ENCODE measurements around the gene FAM13B.

DNA sequence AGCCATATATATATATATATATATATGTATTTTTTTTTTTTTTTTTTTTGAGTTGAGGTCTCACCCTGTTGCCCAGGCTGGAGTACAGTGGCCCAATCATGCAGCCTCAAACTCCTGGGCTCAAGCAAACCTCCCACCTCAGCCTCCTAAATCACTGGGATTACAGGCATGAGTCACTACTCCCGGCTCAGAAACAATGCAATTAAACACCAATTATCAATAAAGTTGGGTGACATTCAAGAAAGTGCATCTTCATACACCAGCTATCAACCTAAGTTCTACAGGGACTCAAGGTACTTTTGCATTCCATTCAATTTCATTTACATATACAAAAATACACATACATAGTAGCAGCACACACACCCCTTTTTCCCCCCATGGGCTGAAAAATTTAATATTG lies 7.6 kb downstream of the FAM13B start:
- TF ChIP-seq, protein P1, sequence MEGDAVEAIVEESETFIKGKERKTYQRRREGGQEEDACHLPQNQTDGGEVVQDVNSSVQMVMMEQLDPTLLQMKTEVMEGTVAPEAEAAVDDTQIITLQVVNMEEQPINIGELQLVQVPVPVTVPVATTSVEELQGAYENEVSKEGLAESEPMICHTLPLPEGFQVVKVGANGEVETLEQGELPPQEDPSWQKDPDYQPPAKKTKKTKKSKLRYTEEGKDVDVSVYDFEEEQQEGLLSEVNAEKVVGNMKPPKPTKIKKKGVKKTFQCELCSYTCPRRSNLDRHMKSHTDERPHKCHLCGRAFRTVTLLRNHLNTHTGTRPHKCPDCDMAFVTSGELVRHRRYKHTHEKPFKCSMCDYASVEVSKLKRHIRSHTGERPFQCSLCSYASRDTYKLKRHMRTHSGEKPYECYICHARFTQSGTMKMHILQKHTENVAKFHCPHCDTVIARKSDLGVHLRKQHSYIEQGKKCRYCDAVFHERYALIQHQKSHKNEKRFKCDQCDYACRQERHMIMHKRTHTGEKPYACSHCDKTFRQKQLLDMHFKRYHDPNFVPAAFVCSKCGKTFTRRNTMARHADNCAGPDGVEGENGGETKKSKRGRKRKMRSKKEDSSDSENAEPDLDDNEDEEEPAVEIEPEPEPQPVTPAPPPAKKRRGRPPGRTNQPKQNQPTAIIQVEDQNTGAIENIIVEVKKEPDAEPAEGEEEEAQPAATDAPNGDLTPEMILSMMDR (IDR thresholded peaks at IDR 0.05) = no peak
- no peak for TF ChIP-seq POLR2A (IDR thresholded peaks at IDR 0.05)

Measured in suprapubic skin (tissue), 3 donors.